ENCODE measurements around the gene RIC8A. TPM values are rescaled to one million over a fixed set of nuclear protein-coding genes. Genes with fewer than 3 reads are reported as not detected.

Gene RIC8A
- total and polyA plus RNA-seq, 2 donors from 2014 or later = 52.3 to 92.1 TPM

GRCh38 chr11:232783-233565 is 25.5 kb downstream of the RIC8A start:
- no peak for FAIRE-seq
- peak in 1 of 5 donors; percentile 35 for DNase-seq
- peaks cover 0 to 15% (median 11%) of the 10 kb centered on the region in 3 donors for H3K4me1 ChIP-seq (ENCODE audit: control insufficient read depth in 2 of 3, insufficient read depth in 2 of 3, low read depth in 1 of 3, low read length in 3 of 3)
- H3K27me3 ChIP-seq (ENCODE audit: control insufficient read depth, insufficient read depth, low read length) = no peaks in the 10 kb centered on the region
- H3K9ac ChIP-seq (ENCODE audit: low read length in 3 of 3) = no peak overlapping the region
- intact Hi-C loops (cut with DNase I) = no loop called here
- TF ChIP-seq CTCF (IDR thresholded peaks at IDR 0.05; ENCODE audit: borderline replicate concordance, extremely low read depth, insufficient read depth) = no peak
- no peak overlapping the region for H3K27ac ChIP-seq (ENCODE audit: low read depth in 2 of 2, low read length in 2 of 2)
- no peak overlapping the region for H3K4me3 ChIP-seq (ENCODE audit: low read length in 3 of 3)
- no peaks in the 10 kb centered on the region for H3K9me3 ChIP-seq (ENCODE audit: control insufficient read depth in 2 of 3, insufficient read depth in 1 of 3, low read length in 3 of 3)
- peaks cover 0 to 2% (median 0%) of the 10 kb centered on the region in 3 donors for H3K36me3 ChIP-seq (ENCODE audit: control insufficient read depth in 2 of 3, insufficient read depth in 3 of 3, low read length in 3 of 3)

GRCh38 chr11:235180-235579 is 27.7 kb downstream of the RIC8A start:
- no peak for TF ChIP-seq CTCF (IDR thresholded peaks at IDR 0.05; ENCODE audit: borderline replicate concordance, extremely low read depth, insufficient read depth)
- intact Hi-C loops (cut with DNase I) = no loop called here
- no peak overlapping the region for H3K27ac ChIP-seq (ENCODE audit: low read depth in 2 of 2, low read length in 2 of 2)
- peaks cover 0 to 19% (median 12%) of the 10 kb centered on the region in 3 donors for H3K4me1 ChIP-seq (ENCODE audit: control insufficient read depth in 2 of 3, insufficient read depth in 2 of 3, low read depth in 1 of 3, low read length in 3 of 3)
- no peaks in the 10 kb centered on the region for H3K9me3 ChIP-seq (ENCODE audit: control insufficient read depth in 2 of 3, insufficient read depth in 1 of 3, low read length in 3 of 3)
- H3K27me3 ChIP-seq (ENCODE audit: control insufficient read depth, insufficient read depth, low read length) = no peaks in the 10 kb centered on the region
- FAIRE-seq (no peak), DNase-seq (no peak)
- peak overlapping the region; percentile 15 to 91 (median 54) for H3K9ac ChIP-seq (ENCODE audit: low read length in 3 of 3)
- H3K4me3 ChIP-seq (ENCODE audit: low read length in 3 of 3) = peak overlapping the region; percentile 91 to 97 (median 93)
- no peaks in the 10 kb centered on the region for H3K36me3 ChIP-seq (ENCODE audit: control insufficient read depth in 2 of 3, insufficient read depth in 3 of 3, low read length in 3 of 3)

GRCh38 chr11:235609-235996 is 28.1 kb downstream of the RIC8A start:
- Histone ChIP-seq H3K9me3 (ENCODE audit: control insufficient read depth in 2 of 3, insufficient read depth in 1 of 3, low read length in 3 of 3) (no peaks in the 10 kb centered on the region), H3K36me3 (ENCODE audit: control insufficient read depth in 2 of 3, insufficient read depth in 3 of 3, low read length in 3 of 3) (no peaks in the 10 kb centered on the region), H3K9ac (ENCODE audit: low read length in 3 of 3) (peak overlapping the region; percentile 54 to 91 (median 66)), H3K4me3 (ENCODE audit: low read length in 3 of 3) (peak overlapping the region; percentile 91 to 97 (median 93)), H3K27me3 (ENCODE audit: control insufficient read depth, insufficient read depth, low read length) (no peaks in the 10 kb centered on the region), H3K27ac (ENCODE audit: low read depth in 2 of 2, low read length in 2 of 2) (peak overlapping the region; percentile 49 to 64), H3K4me1 (ENCODE audit: control insufficient read depth in 2 of 3, insufficient read depth in 2 of 3, low read depth in 1 of 3, low read length in 3 of 3) (peaks cover 0 to 19% (median 12%) of the 10 kb centered on the region in 3 donors)
- intact Hi-C loops (cut with DNase I) = no loop called here
- TF ChIP-seq CTCF (IDR thresholded peaks at IDR 0.05; ENCODE audit: borderline replicate concordance, extremely low read depth, insufficient read depth) = no peak
- no peak for FAIRE-seq
- no peak for DNase-seq

Measured in kidney (tissue), 14 donors.